Measurements from ENCODE around the gene ZNF227.
"Not testable (repeated sequence)": the region's sequence is repeated elsewhere in the genome, so short reads cannot be mapped to it uniquely, and the experiment has no call there.

ZNF227 gene

GRCh38 chr19:44212250-44212865, at the start of gene ZNF227:
TSS of gene ZNF227 (plus strand) at chr19:44212532. CDS start at chr19:44217793, 5,261 bp downstream.
- DNase-seq: peak; percentile 94 to 95

GRCh38 chr19:44163789-44164188, 48.5 kb upstream of the ZNF227 start:
- no peak for DNase-seq

GRCh38 chr19:44164327-44164672, 48.0 kb upstream of the ZNF227 start:
- DNase-seq: no peak

- peak; percentile 93 to 97 for DNase-seq
Measured at GRCh38 chr19:44164673-44165512, 47.4 kb upstream of the ZNF227 start, which contains the start of gene ZNF226. TSS of gene ZNF226 (plus strand) at chr19:44165100. CDS start at chr19:44170081, 4,981 bp downstream.

GRCh38 chr19:44170660-44171059, 41.7 kb upstream of the ZNF227 start:
- DNase-seq: not testable (repeated sequence)

GRCh38 chr19:44176590-44176989, 35.7 kb upstream of the ZNF227 start:
- no peak for DNase-seq

- DNase-seq: no peak
Measured at GRCh38 chr19:44180968-44181367, 31.4 kb upstream of the ZNF227 start.

GRCh38 chr19:44182145-44182544, 30.2 kb upstream of the ZNF227 start:
- no peak for DNase-seq

GRCh38 chr19:44190020-44190419, 22.3 kb upstream of the ZNF227 start:
- DNase-seq: no peak

GRCh38 chr19:44192127-44192526, 20.2 kb upstream of the ZNF227 start:
- no peak for DNase-seq

GRCh38 chr19:44196772-44197171, 15.6 kb upstream of the ZNF227 start:
- no peak for DNase-seq

GRCh38 chr19:44202470-44202869, 9.9 kb upstream of the ZNF227 start:
- no peak for DNase-seq

GRCh38 chr19:44202974-44203373, 9.4 kb upstream of the ZNF227 start:
- no peak for DNase-seq

GRCh38 chr19:44203877-44204276, 8.5 kb upstream of the ZNF227 start:
- not testable (repeated sequence) for DNase-seq

GRCh38 chr19:44204772-44205171, 7.6 kb upstream of the ZNF227 start:
- DNase-seq: no peak

GRCh38 chr19:44207126-44207803, 5.1 kb upstream of the ZNF227 start:
- DNase-seq: peak; percentile 91 to 96

- peak in 1 of 2 experiments; percentile 31 for DNase-seq
Measured at GRCh38 chr19:44212866-44213346, 574 bp downstream of the ZNF227 start.

- not testable (repeated sequence) for DNase-seq
Measured at GRCh38 chr19:44219926-44220325, 7.6 kb downstream of the ZNF227 start.

- DNase-seq: not testable (repeated sequence)
Measured at GRCh38 chr19:44220761-44221160, 8.4 kb downstream of the ZNF227 start.

- DNase-seq: not testable (repeated sequence)
Measured at GRCh38 chr19:44221291-44221690, 9.0 kb downstream of the ZNF227 start.

- DNase-seq: no peak
Measured at GRCh38 chr19:44228318-44228717, 16.0 kb downstream of the ZNF227 start.

- no peak for DNase-seq
Measured at GRCh38 chr19:44232867-44233266, 20.5 kb downstream of the ZNF227 start.

GRCh38 chr19:44236384-44236783, 24.1 kb downstream of the ZNF227 start:
- no peak for DNase-seq
